Neutrophil (primary cell): ENCODE results near the gene IKZF1.

ENCODE experiments used
- H3K27ac ChIP-seq: fragments of 200-600 bp; sonication (generic); 2 replicates; pipeline ENCODE4 v1.5.1; 2016; ENCODE audit warnings: mild to moderate bottlenecking, moderate library complexity
- H3K27me3 ChIP-seq: fragments of 200-600 bp; sonication (generic); 2 replicates; pipeline ENCODE4 v1.6.0; 2016; ENCODE audit warnings: mild to moderate bottlenecking
- H3K36me3 ChIP-seq: fragments of 200-600 bp; sonication (generic); 2 replicates; pipeline ENCODE4 v1.5.1; 2017
- H3K4me1 ChIP-seq, 2 experiments: fragments of 200-600 bp in 1 of 2; sonication (generic) in 1 of 2; 1 replicate in 1 of 2; 2 replicates in 1 of 2; pipeline versions ENCODE4 v1.5.1 to v1.6.1; 2013 to 2016; ENCODE audit warnings: low read depth in 1 of 2, low read length in 1 of 2, mild to moderate bottlenecking in 1 of 2, moderate library complexity in 1 of 2; ENCODE audit not compliant: control insufficient read depth in 1 of 2, insufficient read depth in 1 of 2
- H3K4me3 ChIP-seq, 2 experiments: fragments of 200-600 bp in 1 of 2; sonication (generic) in 1 of 2; 1 replicate in 1 of 2; 2 replicates in 1 of 2; pipeline ENCODE4 v1.5.1; 2013 to 2016; ENCODE audit warnings: low read depth in 1 of 2, low read length in 1 of 2, mild to moderate bottlenecking in 1 of 2, moderate library complexity in 1 of 2
- H3K9me3 ChIP-seq: fragments of 200-600 bp; sonication (generic); 2 replicates; pipeline ENCODE4 v1.5.1; 2016
- TF ChIP-seq, protein P1 (sequence below): fragments of 200-600 bp; sonication (generic); IDR thresholded peaks from 2 replicates; pipeline ENCODE4 v1.5.1; 2016; ENCODE audit warnings: antibody characterized with exemption

Gene IKZF1

GRCh38 chr7:50329775-50330174 lies 25.3 kb downstream of the IKZF1 start:
- Histone ChIP-seq H3K27ac (peak overlapping the region; percentile 87), H3K4me3 (no peak overlapping the region), H3K9me3 (no peaks in the 10 kb centered on the region), H3K36me3 (peaks cover 51% of the 10 kb centered on the region), H3K4me1 (peaks cover 54% of the 10 kb centered on the region in 2 experiments), H3K27me3 (no peaks in the 10 kb centered on the region)
- TF ChIP-seq, protein P1, sequence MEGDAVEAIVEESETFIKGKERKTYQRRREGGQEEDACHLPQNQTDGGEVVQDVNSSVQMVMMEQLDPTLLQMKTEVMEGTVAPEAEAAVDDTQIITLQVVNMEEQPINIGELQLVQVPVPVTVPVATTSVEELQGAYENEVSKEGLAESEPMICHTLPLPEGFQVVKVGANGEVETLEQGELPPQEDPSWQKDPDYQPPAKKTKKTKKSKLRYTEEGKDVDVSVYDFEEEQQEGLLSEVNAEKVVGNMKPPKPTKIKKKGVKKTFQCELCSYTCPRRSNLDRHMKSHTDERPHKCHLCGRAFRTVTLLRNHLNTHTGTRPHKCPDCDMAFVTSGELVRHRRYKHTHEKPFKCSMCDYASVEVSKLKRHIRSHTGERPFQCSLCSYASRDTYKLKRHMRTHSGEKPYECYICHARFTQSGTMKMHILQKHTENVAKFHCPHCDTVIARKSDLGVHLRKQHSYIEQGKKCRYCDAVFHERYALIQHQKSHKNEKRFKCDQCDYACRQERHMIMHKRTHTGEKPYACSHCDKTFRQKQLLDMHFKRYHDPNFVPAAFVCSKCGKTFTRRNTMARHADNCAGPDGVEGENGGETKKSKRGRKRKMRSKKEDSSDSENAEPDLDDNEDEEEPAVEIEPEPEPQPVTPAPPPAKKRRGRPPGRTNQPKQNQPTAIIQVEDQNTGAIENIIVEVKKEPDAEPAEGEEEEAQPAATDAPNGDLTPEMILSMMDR: no peak

DNA sequence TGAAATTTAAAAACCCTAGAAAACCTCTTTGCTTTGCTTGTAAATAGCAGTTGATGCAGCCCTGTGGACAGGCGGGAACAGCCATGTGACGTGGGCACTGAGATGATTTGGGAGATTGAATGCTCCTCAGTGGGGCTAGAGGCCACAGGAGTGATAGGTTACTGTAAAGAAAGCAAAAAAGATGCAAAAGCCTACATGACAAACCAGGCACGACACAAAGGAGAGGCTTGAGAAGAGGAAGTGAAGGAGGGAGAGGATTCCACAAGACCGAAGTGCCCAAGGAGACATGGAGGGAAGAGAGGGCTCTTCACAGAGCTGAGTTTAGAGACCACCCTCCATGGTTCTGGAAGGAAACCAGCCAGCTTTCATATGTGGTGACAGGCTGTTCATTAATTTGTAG lies 25.7 kb downstream of the IKZF1 start:
- TF ChIP-seq, protein P1: no peak
- Histone ChIP-seq H3K4me1 (peaks cover 59% of the 10 kb centered on the region in 2 experiments), H3K4me3 (peak overlapping the region in 1 of 2 experiments; percentile 35), H3K27me3 (no peaks in the 10 kb centered on the region), H3K9me3 (no peaks in the 10 kb centered on the region), H3K27ac (peak overlapping the region; percentile 87), H3K36me3 (peaks cover 48% of the 10 kb centered on the region)

GRCh38 chr7:50330696-50331095 lies 26.2 kb downstream of the IKZF1 start:
- TF ChIP-seq, protein P1: no peak
- Histone ChIP-seq H3K27ac (peak overlapping the region; percentile 87), H3K27me3 (no peaks in the 10 kb centered on the region), H3K4me3 (peak overlapping the region in 1 of 2 experiments; percentile 35), H3K4me1 (peaks cover 63 to 64% of the 10 kb centered on the region in 2 experiments), H3K36me3 (peaks cover 47% of the 10 kb centered on the region), H3K9me3 (no peaks in the 10 kb centered on the region)

DNA sequence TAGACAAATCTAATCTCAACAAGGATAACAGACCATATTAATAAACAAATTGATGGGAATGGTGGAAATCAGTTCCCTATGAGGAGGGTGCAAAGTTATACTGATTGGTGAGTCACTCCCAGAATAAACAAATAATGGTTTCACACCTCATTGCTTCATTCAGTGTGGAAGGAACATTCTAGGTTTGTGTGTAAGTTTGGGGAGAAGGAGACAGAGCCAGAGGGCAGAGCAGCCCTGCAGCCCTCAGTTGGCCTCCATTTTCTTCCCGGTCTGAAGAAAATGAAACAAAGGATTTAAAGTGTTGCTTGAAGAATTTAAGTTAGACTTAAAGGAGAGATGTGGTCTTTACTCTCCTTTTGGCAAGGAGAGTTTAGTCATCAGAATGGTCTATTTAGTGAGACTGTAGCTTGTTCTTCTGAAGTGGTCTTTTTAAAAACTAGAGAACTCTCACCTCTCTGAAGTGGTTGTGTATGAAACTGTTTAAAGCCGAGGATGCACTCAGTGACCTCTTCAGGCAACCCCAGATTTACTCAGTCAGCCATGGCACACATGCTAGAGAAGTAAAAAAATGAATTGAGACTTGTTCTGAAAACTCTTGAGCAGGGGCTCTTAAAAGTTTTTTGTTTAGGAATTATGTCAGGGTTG lies 27.2 kb downstream of the IKZF1 start:
- Histone ChIP-seq H3K27ac (peak overlapping the region; percentile 87), H3K27me3 (no peaks in the 10 kb centered on the region), H3K36me3 (peaks cover 50% of the 10 kb centered on the region), H3K4me1 (peaks cover 72 to 73% of the 10 kb centered on the region in 2 experiments), H3K9me3 (no peaks in the 10 kb centered on the region), H3K4me3 (no peak overlapping the region)
- TF ChIP-seq, protein P1: no peak

DNA sequence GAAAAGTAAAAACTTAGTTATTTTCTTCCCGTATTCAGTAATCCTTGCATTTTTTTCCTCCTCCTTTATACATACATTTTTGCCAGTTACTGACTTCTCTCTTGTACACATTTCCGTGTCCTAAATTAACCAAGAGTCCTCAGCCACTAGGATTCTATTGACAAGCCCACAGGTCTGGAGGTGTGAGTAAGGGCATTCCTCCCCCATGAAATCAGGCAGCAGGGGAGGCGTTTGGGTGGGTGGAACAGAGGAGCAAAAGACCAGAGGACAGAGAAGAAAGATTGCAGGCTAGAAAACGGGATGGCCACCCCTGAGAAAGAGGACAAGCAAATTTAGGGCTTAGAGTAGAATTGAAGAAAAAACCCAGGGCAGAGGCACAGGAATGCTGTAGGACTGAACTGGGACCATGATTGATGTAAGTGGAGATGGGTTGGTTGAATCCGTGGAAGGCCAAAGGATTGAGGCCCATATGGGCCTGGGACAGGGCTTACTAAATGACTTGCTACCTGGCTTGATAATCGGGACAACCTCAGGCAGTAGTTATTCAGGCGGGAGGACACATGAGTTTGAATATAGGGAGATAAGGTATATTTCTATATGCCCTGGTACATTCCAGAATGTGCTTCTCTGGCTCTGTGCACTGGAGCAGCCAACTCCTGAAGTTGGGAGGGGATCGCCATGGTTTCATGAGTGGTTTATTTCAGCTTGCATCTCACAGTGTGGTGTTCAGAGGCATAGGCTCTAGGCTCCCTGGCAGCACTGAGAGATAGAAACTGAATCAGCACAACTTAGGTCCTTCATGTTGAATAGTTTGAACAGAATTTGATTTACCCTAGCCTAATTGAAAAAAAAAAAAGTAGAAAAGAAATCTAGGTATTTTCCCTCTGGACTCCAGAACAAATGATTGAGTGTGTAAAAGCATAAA lies 28.0 kb downstream of the IKZF1 start:
- TF ChIP-seq, protein P1: no peak
- peaks cover 80 to 81% of the 10 kb centered on the region in 2 experiments for H3K4me1 ChIP-seq
- H3K36me3 ChIP-seq: peaks cover 47% of the 10 kb centered on the region
- peak overlapping the region; percentile 87 for H3K27ac ChIP-seq
- no peak overlapping the region for H3K4me3 ChIP-seq
- H3K9me3 ChIP-seq: no peaks in the 10 kb centered on the region
- no peaks in the 10 kb centered on the region for H3K27me3 ChIP-seq
